Measurements from ENCODE around the gene NEDD9.

Gene NEDD9

GRCh38 chr6:11193434-11193833 is 39.0 kb downstream of the NEDD9 start:
- Histone ChIP-seq H3K36me3 (ENCODE audit: insufficient read depth, low read length) (peaks cover 9% of the 10 kb centered on the region; the same call in 1 of the 2 replicates), H3K9me3 (ENCODE audit: insufficient read depth, low read depth, low read length) (no peaks in the 10 kb centered on the region), H3K9ac (ENCODE audit: low read depth, low read length, poor library complexity, severe bottlenecking) (no peak overlapping the region), H3F3A (ENCODE audit: low read depth) (no peaks in the 10 kb centered on the region), H3K4me3 (ENCODE audit: low read length, poor library complexity, severe bottlenecking) (no peak overlapping the region), H3K27me3 (ENCODE audit: insufficient read depth, low read length, poor library complexity, severe bottlenecking) (no peaks in the 10 kb centered on the region), H3K79me2 (ENCODE audit: insufficient read depth, low read length) (no peaks in the 10 kb centered on the region), H4K20me1 (ENCODE audit: insufficient read depth, low read length, poor library complexity, severe bottlenecking) (no peaks in the 10 kb centered on the region), H3K9me2 (replicated peaks; ENCODE audit: low read depth, low read length) (no peaks in the 10 kb centered on the region), H2AFZ (ENCODE audit: low read length) (no peak overlapping the region), H3K4me1 (ENCODE audit: insufficient read depth, low read length, poor library complexity, severe bottlenecking) (no peaks in the 10 kb centered on the region), H3K4me2 (ENCODE audit: low read depth, low read length, poor library complexity, severe bottlenecking) (no peak overlapping the region)
- TF ChIP-seq CTCF (conservative IDR thresholded peaks at IDR 0.05; ENCODE audit: low read length) (no peak), EZH2phosphoT487 (IDR thresholded peaks at IDR 0.05; ENCODE audit: borderline replicate concordance) (no peak)

GRCh38 chr6:11192167-11192566 is 40.3 kb downstream of the NEDD9 start:
- TF ChIP-seq EZH2phosphoT487 (IDR thresholded peaks at IDR 0.05; ENCODE audit: borderline replicate concordance) (no peak), CTCF (conservative IDR thresholded peaks at IDR 0.05; ENCODE audit: low read length) (no peak)
- no peak overlapping the region for H2AFZ ChIP-seq (ENCODE audit: low read length)
- no peak overlapping the region for H3K9ac ChIP-seq (ENCODE audit: low read depth, low read length, poor library complexity, severe bottlenecking)
- no peaks in the 10 kb centered on the region for H3K27me3 ChIP-seq (ENCODE audit: insufficient read depth, low read length, poor library complexity, severe bottlenecking)
- no peaks in the 10 kb centered on the region for H3K79me2 ChIP-seq (ENCODE audit: insufficient read depth, low read length)
- no peaks in the 10 kb centered on the region for H3K9me3 ChIP-seq (ENCODE audit: insufficient read depth, low read depth, low read length)
- no peaks in the 10 kb centered on the region for H3F3A ChIP-seq (ENCODE audit: low read depth)
- no peaks in the 10 kb centered on the region for H3K9me2 ChIP-seq (replicated peaks; ENCODE audit: low read depth, low read length)
- H3K4me3 ChIP-seq (ENCODE audit: low read length, poor library complexity, severe bottlenecking), result no peak overlapping the region
- H4K20me1 ChIP-seq (ENCODE audit: insufficient read depth, low read length, poor library complexity, severe bottlenecking), result no peaks in the 10 kb centered on the region
- H3K36me3 ChIP-seq (ENCODE audit: insufficient read depth, low read length), result peaks cover 9% of the 10 kb centered on the region; the same call in 1 of the 2 replicates
- no peak overlapping the region for H3K4me2 ChIP-seq (ENCODE audit: low read depth, low read length, poor library complexity, severe bottlenecking)
- no peaks in the 10 kb centered on the region for H3K4me1 ChIP-seq (ENCODE audit: insufficient read depth, low read length, poor library complexity, severe bottlenecking)

- Histone ChIP-seq H3K79me2 (ENCODE audit: insufficient read depth, low read length) (no peaks in the 10 kb centered on the region), H3K4me3 (ENCODE audit: low read length, poor library complexity, severe bottlenecking) (no peak overlapping the region), H3K4me2 (ENCODE audit: low read depth, low read length, poor library complexity, severe bottlenecking) (no peak overlapping the region), H2AFZ (ENCODE audit: low read length) (no peak overlapping the region), H3K9ac (ENCODE audit: low read depth, low read length, poor library complexity, severe bottlenecking) (no peak overlapping the region), H3K36me3 (ENCODE audit: insufficient read depth, low read length) (peaks cover 9% of the 10 kb centered on the region; the same call in 1 of the 2 replicates), H3K9me2 (replicated peaks; ENCODE audit: low read depth, low read length) (no peaks in the 10 kb centered on the region), H3K9me3 (ENCODE audit: insufficient read depth, low read depth, low read length) (no peaks in the 10 kb centered on the region), H3F3A (ENCODE audit: low read depth) (no peaks in the 10 kb centered on the region), H4K20me1 (ENCODE audit: insufficient read depth, low read length, poor library complexity, severe bottlenecking) (no peaks in the 10 kb centered on the region), H3K27me3 (ENCODE audit: insufficient read depth, low read length, poor library complexity, severe bottlenecking) (no peaks in the 10 kb centered on the region), H3K4me1 (ENCODE audit: insufficient read depth, low read length, poor library complexity, severe bottlenecking) (no peaks in the 10 kb centered on the region)
- TF ChIP-seq CTCF (conservative IDR thresholded peaks at IDR 0.05; ENCODE audit: low read length) (no peak), EZH2phosphoT487 (IDR thresholded peaks at IDR 0.05; ENCODE audit: borderline replicate concordance) (no peak)
Observed at GRCh38 chr6:11190625-11191245, 41.7 kb downstream of the NEDD9 start.
